GM12878 (cell line): ENCODE data around the gene SUPT6H. TPM values are rescaled to one million over a fixed set of nuclear protein-coding genes. Genes with fewer than 3 reads are reported as not detected.

ENCODE experiments used
- ATAC-seq: fragments of 200-7000 bp; cut with Tn5 transposase; 3 replicates; pipeline ENCODE4 v1.9.1; 2020; ENCODE audit warnings: mild to moderate bottlenecking, moderate library complexity
- BruUV-seq: library from RNA; stranded (reverse); fragments of 400-500 nt; replicated peaks from 2 replicates; lab custom pipeline; 2021; lab: Mats Ljungman, UMichigan
- CTCF ChIA-PET: fragments of 300-600 bp; sonication (Branson Sonifier 250); formaldehyde crosslinking; extraction: SDS; loops from one replicate; lab custom pipeline; 2021; ENCODE audit warnings: inconsistent platforms; lab: Yijun Ruan, JAX
- POLR2A ChIA-PET: fragments of 350-600 bp; formaldehyde crosslinking; extraction: SDS; loops from one replicate; lab custom pipeline; 2021; ENCODE audit warnings: inconsistent platforms; lab: Charles Lee
- RAD21 ChIA-PET: fragments of 300-600 bp; sonication (Branson Sonifier 250); formaldehyde crosslinking; loops from one replicate; lab custom pipeline; 2023; ENCODE audit warnings: antibody characterized with exemption; ENCODE audit not compliant: unreplicated experiment; lab: Charles Lee
- SMC1A ChIA-PET: fragments of 300-600 bp; sonication (Branson Sonifier 250); formaldehyde crosslinking; loops from one replicate; lab custom pipeline; 2023; ENCODE audit not compliant: unreplicated experiment, uncharacterized antibody; lab: Charles Lee
- DNase-seq: peaks from one replicate; pipeline ENCODE4 v3.0.0-alpha.2; 2011; ENCODE audit warnings: low read depth, low spot score
- FAIRE-seq: peaks from 3 replicates; lab custom pipeline; 2011; peaks lifted over from hg19 to GRCh38; lab: Jason Lieb, UNC
- H2AFZ ChIP-seq: 2 replicates; pipeline ENCODE4 v1.6.0; 2011; ENCODE audit warnings: low read depth, low read length, control low read depth; ENCODE audit not compliant: control insufficient read depth
- H3K27ac ChIP-seq: 2 replicates; pipeline ENCODE4 v1.5.1; 2011; ENCODE audit warnings: control low read depth; ENCODE audit not compliant: control insufficient read depth, insufficient read depth
- H3K27me3 ChIP-seq, 2 experiments: replicated peaks in 1 of 2; 2 replicates each; pipeline versions ENCODE4 v1.6.0 to v1.6.1; 2011; ENCODE audit warnings: low read length in 1 of 2; ENCODE audit not compliant: control insufficient read depth in 2 of 2, insufficient read depth in 2 of 2
- H3K36me3 ChIP-seq, 2 experiments: 2 replicates each; pipeline ENCODE4 v1.5.1; 2011; ENCODE audit warnings: low read length in 1 of 2; ENCODE audit not compliant: control insufficient read depth in 2 of 2, insufficient read depth in 2 of 2
- H3K4me1 ChIP-seq: 2 replicates; pipeline ENCODE4 v1.6.1; 2011; ENCODE audit warnings: mild to moderate bottlenecking, low read length, moderate library complexity, mixed read lengths; ENCODE audit not compliant: control insufficient read depth, insufficient read depth
- H3K4me2 ChIP-seq: 2 replicates; pipeline ENCODE4 v1.6.0; 2011; ENCODE audit warnings: control low read depth; ENCODE audit not compliant: control insufficient read depth, insufficient read depth
- H3K4me3 ChIP-seq: fragments of 200-600 bp; sonication (generic); 2 replicates; pipeline ENCODE4 v1.5.1; 2016
- H3K79me2 ChIP-seq: 2 replicates; pipeline ENCODE4 v1.6.0; 2011; ENCODE audit warnings: low read length; ENCODE audit not compliant: control insufficient read depth, insufficient read depth
- H3K9ac ChIP-seq: 2 replicates; pipeline ENCODE4 v1.8.0; 2011; ENCODE audit warnings: low read length, control low read depth, mixed read lengths; ENCODE audit not compliant: control insufficient read depth, insufficient read depth
- H3K9me3 ChIP-seq: replicated peaks from 3 replicates; pipeline ENCODE4 v1.5.1; 2011; ENCODE audit warnings: mild to moderate bottlenecking, low read length; ENCODE audit not compliant: control insufficient read depth, insufficient read depth
- H4K20me1 ChIP-seq: 2 replicates; pipeline ENCODE4 v1.6.0; 2011; ENCODE audit not compliant: control insufficient read depth, insufficient read depth
- ASH2L ChIP-seq: fragments of 300-600, 200-600 bp; sonication (generic); IDR thresholded peaks from 2 replicates; pipeline ENCODE4 v1.6.1; 2017; ENCODE audit warnings: low read depth, mild to moderate bottlenecking, borderline replicate concordance
- CHD2 ChIP-seq: IDR thresholded peaks from 2 replicates; pipeline ENCODE4 v1.6.1; 2011; ENCODE audit warnings: low read depth, low read length, improper control_type of control experiment, borderline replicate concordance
- FOXK2 ChIP-seq: fragments of 450-650 bp; IDR thresholded peaks from 2 replicates; pipeline ENCODE4 v1.6.1; 2017; ENCODE audit warnings: mild to moderate bottlenecking, moderate library complexity
- NFYB ChIP-seq: IDR thresholded peaks from 2 replicates; pipeline ENCODE4 v1.6.1; 2011; ENCODE audit warnings: low read depth, mild to moderate bottlenecking, low read length, improper control_type of control experiment, moderate library complexity; ENCODE audit not compliant: insufficient read depth
- PAX5 ChIP-seq: IDR thresholded peaks from 2 replicates; pipeline ENCODE4 v1.6.1; 2011; ENCODE audit warnings: low read depth, low read length, borderline replicate concordance
- RB1 ChIP-seq: fragments of 450-650 bp; formaldehyde crosslinking; IDR thresholded peaks from 2 replicates; pipeline ENCODE4 v1.6.1; 2017; ENCODE audit warnings: mild to moderate bottlenecking, borderline replicate concordance
- SRF ChIP-seq, 2 experiments: IDR thresholded peaks; 2 replicates each; pipeline ENCODE4 v1.6.1; 2011; ENCODE audit warnings: low read depth in 2 of 2, low read length in 2 of 2, mild to moderate bottlenecking in 1 of 2, moderate library complexity in 1 of 2
- SUPT20H ChIP-seq: IDR thresholded peaks from 2 replicates; pipeline ENCODE4 v1.6.1; 2011; ENCODE audit warnings: low read depth, mild to moderate bottlenecking, low read length, moderate library complexity, borderline replicate concordance; ENCODE audit not compliant: control insufficient read depth
- TAF1 ChIP-seq: IDR thresholded peaks from 2 replicates; pipeline ENCODE4 v1.6.1; 2011; ENCODE audit warnings: mild to moderate bottlenecking, low read depth, low read length, borderline replicate concordance
- ZNF207 ChIP-seq: fragments of 450-650 bp; IDR thresholded peaks from 2 replicates; pipeline ENCODE4 v1.6.1; 2014; ENCODE audit warnings: antibody characterized with exemption, mild to moderate bottlenecking, borderline replicate concordance
- ZSCAN29 ChIP-seq: fragments of 450-650 bp; IDR thresholded peaks from 2 replicates; pipeline ENCODE4 v1.6.1; 2017; ENCODE audit warnings: mild to moderate bottlenecking, moderate library complexity
- WGBS: methylation state at CpG from one replicate; pipeline ENCODE4 v1.1.6; 2016; ENCODE audit warnings: low lambda C conversion rate; ENCODE audit not compliant: insufficient replicate concordance, insufficient coverage; ENCODE audit errors: missing lambda C conversion rate; 5-methylcytosine and 5-hydroxymethylcytosine counted together
- in situ Hi-C: fragments of 300-500 bp; cut with MboI; formaldehyde crosslinking; loops from 9 replicates; pipeline ENCODE4 v1.14.3; 2018; ENCODE audit warnings: mixed read lengths
- intact Hi-C: fragments of 100-400 bp; cut with micrococcal nuclease; formaldehyde crosslinking; loops from one replicate; pipeline ENCODE4 v1.14.2; 2022; ENCODE audit not compliant: unreplicated experiment
- polyA plus RNA-seq, 11 experiments: library from polyadenylated mRNA; depleted of rRNA in 4 of 11; unstranded in 6 of 11; stranded (reverse) in 5 of 11; fragments of >200 nt; fragmentation: Nextera tagmentation in 4 of 11; fragmentation: Illumina TruSeq in 1 of 11; extraction: Ambion mirVana in 4 of 11; extraction: Trizol in 1 of 11; gene quantifications; 1 replicate in 1 of 11; 2 replicates in 10 of 11; pipeline versions ENCODE4 v1.2.1 to v1.2.3, GENCODE V29; 2011 to 2016; ENCODE audit warnings: inconsistent platforms in 2 of 11, missing spikeins in 2 of 11, low read depth in 1 of 11
- total RNA-seq, 4 experiments: library from RNA; depleted of rRNA in 3 of 4; stranded (reverse); fragments of >200 nt in 3 of 4; fragmentation: Illumina TruSeq in 1 of 4; extraction: Trizol in 1 of 4; gene quantifications; 2 replicates each; pipeline versions ENCODE4 v1.2.1 to v1.2.3, GENCODE V29; 2013 to 2021
- TF ChIP-seq, protein P1 (sequence below): IDR thresholded peaks from 2 replicates; pipeline ENCODE4 v1.6.1; 2011; ENCODE audit warnings: mild to moderate bottlenecking, low read depth, low read length, moderate library complexity; ENCODE audit not compliant: insufficient replicate concordance
- TF ChIP-seq, protein P2 (sequence below): fragments of 450-650 bp; formaldehyde crosslinking; IDR thresholded peaks from 2 replicates; pipeline ENCODE4 v1.4.0; 2020; ENCODE audit warnings: mild to moderate bottlenecking, moderate library complexity

The SUPT6H gene
- total and polyA plus RNA-seq, 10 of the 15 experiments (the other 5 are each of a cell fraction or from before 2014, with no cell fraction given) = 1.7 to 58.8 (median 37.7) TPM

DNA sequence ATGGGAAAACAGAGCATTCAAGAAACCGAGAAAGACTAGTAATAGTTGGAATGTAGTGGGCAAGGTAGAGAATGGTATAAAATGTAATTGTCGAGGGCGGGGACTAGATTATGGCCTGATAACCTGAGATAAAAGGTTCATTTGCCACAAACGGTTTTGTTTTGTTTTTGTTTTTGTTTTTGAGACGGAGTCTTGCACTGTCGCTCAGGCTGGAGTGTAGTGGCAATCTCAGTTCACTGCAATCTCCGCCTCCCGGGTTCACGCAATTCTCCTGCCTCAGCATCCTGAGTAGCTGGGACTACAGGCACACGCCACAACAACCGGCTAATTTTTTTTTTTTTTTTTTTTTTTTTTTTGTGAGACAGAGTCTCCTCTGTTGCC is 67.9 kb downstream of the SUPT6H start:
- ChIA-PET CTCF (interaction anchor here (1.6 to 12.6 kb wide), 7 partner anchors 10 to 223 kb away, joined by 3 to 394 read pairs (median 63); partner anchors contain the start of genes DHRS13, FLOT2, PHF12 and TRAF4), RAD21 (interaction anchor here (0.7 to 6.8 kb wide), 5 partner anchors 10 to 172 kb away, joined by 3 to 375 read pairs (median 7); partner anchors contain the start of genes RPL23A and TRAF4), POLR2A (interaction anchor here (0.5 to 17.2 kb wide), 5 partner anchors 10 to 205 kb away, joined by 4 to 485 read pairs (median 5); partner anchors contain the start of genes RPL23A and TRAF4), SMC1A (interaction anchor here (3.9 to 11.3 kb wide), 3 partner anchors 15 to 167 kb away, joined by 35 to 326 read pairs (median 60); partner anchors contain the start of genes FLOT2 and TRAF4)
- no TSS peak for BruUV-seq
- H3K4me3 ChIP-seq = no peak overlapping the region
- peaks cover 2 to 3% of the 10 kb centered on the region in 2 experiments; a peak in 2 of 4 replicates for H3K36me3 ChIP-seq
- no peak for ATAC-seq
- H4K20me1 ChIP-seq = no peaks in the 10 kb centered on the region
- intact Hi-C loops = loop anchor here (5.0 to 10.0 kb wide), 2 partner anchors 112 to 385 kb away; partner anchors contain the start of gene FAM222B
- H3K9ac ChIP-seq = no peak overlapping the region
- no peak for FAIRE-seq
- TF ChIP-seq NFYB (no peak), TAF1 (no peak), ZNF207 (no peak), RB1 (no peak), PAX5 (no peak), FOXK2 (no peak), SRF (IDR thresholded peaks at IDR 0.05; ENCODE audit: low read depth in 2 of 2, low read length in 2 of 2) (no peak), ASH2L (no peak), CHD2 (no peak), ZSCAN29 (no peak), SUPT20H (no peak)
- TF ChIP-seq, protein P1, sequence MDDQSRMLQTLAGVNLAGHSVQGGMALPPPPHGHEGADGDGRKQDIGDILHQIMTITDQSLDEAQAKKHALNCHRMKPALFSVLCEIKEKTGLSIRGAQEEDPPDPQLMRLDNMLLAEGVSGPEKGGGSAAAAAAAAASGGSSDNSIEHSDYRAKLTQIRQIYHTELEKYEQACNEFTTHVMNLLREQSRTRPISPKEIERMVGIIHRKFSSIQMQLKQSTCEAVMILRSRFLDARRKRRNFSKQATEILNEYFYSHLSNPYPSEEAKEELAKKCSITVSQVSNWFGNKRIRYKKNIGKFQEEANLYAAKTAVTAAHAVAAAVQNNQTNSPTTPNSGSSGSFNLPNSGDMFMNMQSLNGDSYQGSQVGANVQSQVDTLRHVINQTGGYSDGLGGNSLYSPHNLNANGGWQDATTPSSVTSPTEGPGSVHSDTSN = no peak
- TF ChIP-seq, protein P2, sequence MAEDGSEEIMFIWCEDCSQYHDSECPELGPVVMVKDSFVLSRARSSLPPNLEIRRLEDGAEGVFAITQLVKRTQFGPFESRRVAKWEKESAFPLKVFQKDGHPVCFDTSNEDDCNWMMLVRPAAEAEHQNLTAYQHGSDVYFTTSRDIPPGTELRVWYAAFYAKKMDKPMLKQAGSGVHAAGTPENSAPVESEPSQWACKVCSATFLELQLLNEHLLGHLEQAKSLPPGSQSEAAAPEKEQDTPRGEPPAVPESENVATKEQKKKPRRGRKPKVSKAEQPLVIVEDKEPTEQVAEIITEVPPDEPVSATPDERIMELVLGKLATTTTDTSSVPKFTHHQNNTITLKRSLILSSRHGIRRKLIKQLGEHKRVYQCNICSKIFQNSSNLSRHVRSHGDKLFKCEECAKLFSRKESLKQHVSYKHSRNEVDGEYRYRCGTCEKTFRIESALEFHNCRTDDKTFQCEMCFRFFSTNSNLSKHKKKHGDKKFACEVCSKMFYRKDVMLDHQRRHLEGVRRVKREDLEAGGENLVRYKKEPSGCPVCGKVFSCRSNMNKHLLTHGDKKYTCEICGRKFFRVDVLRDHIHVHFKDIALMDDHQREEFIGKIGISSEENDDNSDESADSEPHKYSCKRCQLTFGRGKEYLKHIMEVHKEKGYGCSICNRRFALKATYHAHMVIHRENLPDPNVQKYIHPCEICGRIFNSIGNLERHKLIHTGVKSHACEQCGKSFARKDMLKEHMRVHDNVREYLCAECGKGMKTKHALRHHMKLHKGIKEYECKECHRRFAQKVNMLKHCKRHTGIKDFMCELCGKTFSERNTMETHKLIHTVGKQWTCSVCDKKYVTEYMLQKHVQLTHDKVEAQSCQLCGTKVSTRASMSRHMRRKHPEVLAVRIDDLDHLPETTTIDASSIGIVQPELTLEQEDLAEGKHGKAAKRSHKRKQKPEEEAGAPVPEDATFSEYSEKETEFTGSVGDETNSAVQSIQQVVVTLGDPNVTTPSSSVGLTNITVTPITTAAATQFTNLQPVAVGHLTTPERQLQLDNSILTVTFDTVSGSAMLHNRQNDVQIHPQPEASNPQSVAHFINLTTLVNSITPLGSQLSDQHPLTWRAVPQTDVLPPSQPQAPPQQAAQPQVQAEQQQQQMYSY (CRISPR knock-in tag) = no peak
- peaks cover 27% of the 10 kb centered on the region for H3K4me1 ChIP-seq
- no peaks in the 10 kb centered on the region for H3K27me3 ChIP-seq
- in situ Hi-C loops = loop anchor here (25.0 kb wide), 1 partner anchor 1268 kb away; the partner anchor contains the start of gene KSR1
- DNase-seq = no peak
- H2AFZ ChIP-seq = no peak overlapping the region
- H3K27ac ChIP-seq = no peak overlapping the region
- no peak overlapping the region for H3K4me2 ChIP-seq
- WGBS = 83% methylated on average over 11 of the region's 11 CpGs
- peaks cover 8% of the 10 kb centered on the region for H3K79me2 ChIP-seq
- peaks cover 1% of the 10 kb centered on the region; the same call in 1 of the 3 replicates for H3K9me3 ChIP-seq
